ENCODE results near the gene CLEC17A. TPM values are rescaled to one million over a fixed set of nuclear protein-coding genes. Genes with fewer than 3 reads are reported as not detected.
"Not testable (repeated sequence)": the region's sequence is repeated elsewhere in the genome, so short reads cannot be mapped to it uniquely, and the experiment has no call there.

CLEC17A gene
- total RNA-seq, 4 donors from 2014 or later, result 0.41 to 4.9 TPM; not detected in 2

DNA sequence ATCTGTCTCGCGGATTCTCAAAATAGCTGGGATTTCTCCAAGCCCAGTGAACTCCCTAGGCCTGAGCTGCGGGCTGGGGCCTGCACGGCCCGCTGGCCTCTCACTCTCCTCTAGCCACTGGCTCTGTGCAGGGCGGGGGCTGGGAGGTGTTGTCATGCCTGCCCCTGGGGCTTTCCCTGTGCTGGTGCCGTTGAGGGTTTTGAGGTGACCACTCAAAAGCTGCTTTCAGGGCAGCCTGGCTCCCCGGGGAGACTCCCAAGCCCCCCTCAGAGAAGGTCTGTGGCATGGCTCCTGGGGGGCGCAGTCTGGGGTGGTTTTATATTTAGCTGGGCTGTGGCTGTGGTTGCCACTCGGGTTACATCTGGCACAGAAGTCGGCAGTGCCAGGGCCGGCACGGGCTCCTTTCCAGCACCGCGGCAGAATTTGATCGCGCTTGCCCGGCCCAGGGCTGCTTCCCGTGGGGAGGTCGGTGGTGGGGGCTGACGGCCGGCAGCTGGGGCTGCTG is 21.0 kb upstream of the CLEC17A start:
- in situ Hi-C loops (cut with MboI; ENCODE audit: low pct_ligation_motif_present in 1 of 4, low pct_unique_long_range_greater_than_20kb in 1 of 4, low sequenced_read_pairs in 3 of 4), result loop anchor here in 1 of 4 donors (25.0 kb wide), 1 partner anchor 325 kb away; the partner anchor contains the start of gene OR7A17
- DNase-seq, result no peak
- peaks cover 0 to 15% (median under 1%) of the 10 kb centered on the region in 4 donors for H3K36me3 ChIP-seq
- no peaks in the 10 kb centered on the region for H3K27me3 ChIP-seq
- no peak overlapping the region for H3K4me3 ChIP-seq
- no peaks in the 10 kb centered on the region for H3K9me3 ChIP-seq
- H3K27ac ChIP-seq, result peak overlapping the region in 2 of 4 donors; percentile 7 to 36
- intact Hi-C loops (cut with DNase I; ENCODE audit: low total_unique reads), result no loop called here
- WGBS, 2 donors (ENCODE audit: low coverage in 1 of 2), result 66% methylated on average over 11 of the region's 22 CpGs; no CpG with 5 or more reads in 1 of the 2 donors
- H3K4me1 ChIP-seq, result peaks cover 0 to 3% (median 2%) of the 10 kb centered on the region in 4 donors
- TF ChIP-seq POLR2A (IDR thresholded peaks at IDR 0.05) (no peak), POLR2AphosphoS5 (IDR thresholded peaks at IDR 0.05) (no peak), EP300 (IDR thresholded peaks at IDR 0.05; ENCODE audit: low read depth) (no peak)
- TF ChIP-seq, protein P1, sequence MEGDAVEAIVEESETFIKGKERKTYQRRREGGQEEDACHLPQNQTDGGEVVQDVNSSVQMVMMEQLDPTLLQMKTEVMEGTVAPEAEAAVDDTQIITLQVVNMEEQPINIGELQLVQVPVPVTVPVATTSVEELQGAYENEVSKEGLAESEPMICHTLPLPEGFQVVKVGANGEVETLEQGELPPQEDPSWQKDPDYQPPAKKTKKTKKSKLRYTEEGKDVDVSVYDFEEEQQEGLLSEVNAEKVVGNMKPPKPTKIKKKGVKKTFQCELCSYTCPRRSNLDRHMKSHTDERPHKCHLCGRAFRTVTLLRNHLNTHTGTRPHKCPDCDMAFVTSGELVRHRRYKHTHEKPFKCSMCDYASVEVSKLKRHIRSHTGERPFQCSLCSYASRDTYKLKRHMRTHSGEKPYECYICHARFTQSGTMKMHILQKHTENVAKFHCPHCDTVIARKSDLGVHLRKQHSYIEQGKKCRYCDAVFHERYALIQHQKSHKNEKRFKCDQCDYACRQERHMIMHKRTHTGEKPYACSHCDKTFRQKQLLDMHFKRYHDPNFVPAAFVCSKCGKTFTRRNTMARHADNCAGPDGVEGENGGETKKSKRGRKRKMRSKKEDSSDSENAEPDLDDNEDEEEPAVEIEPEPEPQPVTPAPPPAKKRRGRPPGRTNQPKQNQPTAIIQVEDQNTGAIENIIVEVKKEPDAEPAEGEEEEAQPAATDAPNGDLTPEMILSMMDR (IDR thresholded peaks at IDR 0.05), result no peak

DNA sequence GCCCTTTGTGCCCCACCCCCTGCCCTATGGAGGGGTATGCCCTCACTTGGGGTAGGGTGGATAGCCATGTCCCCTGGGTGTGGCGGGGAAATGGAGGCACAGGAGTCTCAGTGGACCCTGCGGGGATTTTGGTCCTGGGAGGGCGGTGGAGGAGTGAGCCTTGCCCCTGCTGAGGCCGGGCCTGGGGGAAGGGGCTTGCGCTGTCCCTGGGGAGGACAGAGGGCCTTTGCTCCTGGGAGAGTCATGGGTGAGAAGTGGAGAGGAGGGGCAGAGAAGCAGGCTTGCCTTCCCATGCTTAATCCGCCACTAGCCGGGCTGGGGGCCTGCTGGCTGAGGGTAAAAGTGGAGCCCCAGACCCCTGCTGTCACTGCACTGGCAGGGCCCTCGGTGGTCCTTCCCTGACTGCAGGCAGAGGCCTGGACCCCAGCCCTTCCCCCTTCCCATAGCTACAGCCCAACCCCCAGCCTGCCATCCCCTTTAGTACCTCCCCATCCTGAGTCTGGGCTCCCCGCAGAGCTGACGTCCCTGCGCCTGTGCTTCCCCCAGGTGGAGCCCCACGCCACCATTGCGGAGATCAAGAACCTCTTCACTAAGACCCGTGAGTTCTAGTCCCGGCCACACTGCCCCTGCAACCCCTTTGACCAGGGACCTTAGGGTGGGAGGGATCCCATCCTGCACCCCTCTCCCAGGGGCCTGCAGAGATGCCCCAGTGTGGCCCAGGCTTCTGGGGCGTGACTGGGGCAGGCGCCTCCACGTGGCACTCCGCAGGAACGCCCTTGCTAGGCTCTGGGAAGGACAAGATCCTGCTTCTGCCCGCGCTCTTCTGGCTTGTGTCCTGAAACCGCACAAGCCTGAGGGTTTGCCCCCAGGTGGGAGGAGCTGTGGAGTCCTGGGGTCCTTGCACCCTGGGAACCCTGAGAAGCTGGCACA is 20.0 kb upstream of the CLEC17A start:
- WGBS, 2 donors (ENCODE audit: low coverage in 1 of 2), result 85% methylated on average over 20 of the region's 23 CpGs; no CpG with 5 or more reads in 1 of the 2 donors
- no peak overlapping the region for H3K4me3 ChIP-seq
- in situ Hi-C loops (cut with MboI; ENCODE audit: low pct_ligation_motif_present in 1 of 4, low pct_unique_long_range_greater_than_20kb in 1 of 4, low sequenced_read_pairs in 3 of 4), result loop anchor here in 1 of 4 donors (25.0 kb wide), 1 partner anchor 324 kb away; the partner anchor contains the start of gene OR7A17

GRCh38 chr19:14563590-14563926 is 19.3 kb upstream of the CLEC17A start:
- Histone ChIP-seq H3K4me1 (peaks cover 0 to 4% (median 2%) of the 10 kb centered on the region in 4 donors), H3K9me3 (no peaks in the 10 kb centered on the region), H3K27me3 (no peaks in the 10 kb centered on the region), H3K27ac (no peak overlapping the region), H3K36me3 (peaks cover 0 to 15% (median 3%) of the 10 kb centered on the region in 4 donors), H3K4me3 (no peak overlapping the region)
- TF ChIP-seq EP300 (IDR thresholded peaks at IDR 0.05; ENCODE audit: low read depth), result no peak
- in situ Hi-C loops (cut with MboI; ENCODE audit: low pct_ligation_motif_present in 1 of 4, low pct_unique_long_range_greater_than_20kb in 1 of 4, low sequenced_read_pairs in 3 of 4) (loop anchor here in 1 of 4 donors (25.0 kb wide), 1 partner anchor 324 kb away; the partner anchor contains the start of gene OR7A17), intact Hi-C loops (cut with DNase I; ENCODE audit: low total_unique reads) (no loop called here)
- WGBS, 2 donors (ENCODE audit: low coverage in 1 of 2), result 94% methylated on average over 14 of the region's 16 CpGs; no CpG with 5 or more reads in 1 of the 2 donors
- no peak for DNase-seq

More for the DNA sequence above, 20.0 kb upstream of the CLEC17A start:
- Histone ChIP-seq H3K9me3 (no peaks in the 10 kb centered on the region), H3K36me3 (peaks cover 0 to 15% (median 3%) of the 10 kb centered on the region in 4 donors), H3K27me3 (no peaks in the 10 kb centered on the region), H3K4me1 (no peaks in the 10 kb centered on the region), H3K27ac (peak overlapping the region in 1 of 4 donors; percentile 7)
- DNase-seq, result no peak
- intact Hi-C loops (cut with DNase I; ENCODE audit: low total_unique reads), result no loop called here
- TF ChIP-seq, protein P1 (IDR thresholded peaks at IDR 0.05), result no peak
- TF ChIP-seq EP300 (IDR thresholded peaks at IDR 0.05; ENCODE audit: low read depth), result no peak
- no peak for TF ChIP-seq POLR2A (IDR thresholded peaks at IDR 0.05)
- no peak for TF ChIP-seq POLR2AphosphoS5 (IDR thresholded peaks at IDR 0.05)

GRCh38 chr19:14563989-14564651 is 18.8 kb upstream of the CLEC17A start:
- intact Hi-C loops (cut with DNase I; ENCODE audit: low total_unique reads), result no loop called here
- no peak overlapping the region for H3K4me3 ChIP-seq
- in situ Hi-C loops (cut with MboI; ENCODE audit: low pct_ligation_motif_present in 1 of 4, low pct_unique_long_range_greater_than_20kb in 1 of 4, low sequenced_read_pairs in 3 of 4), result loop anchor here in 1 of 4 donors (25.0 kb wide), 1 partner anchor 323 kb away; the partner anchor contains the start of gene OR7A17
- H3K36me3 ChIP-seq, result peaks cover 0 to 15% (median 3%) of the 10 kb centered on the region in 4 donors
- 81% methylated on average over 26 of the region's 33 CpGs; no CpG with 5 or more reads in 1 of the 2 donors for WGBS, 2 donors (ENCODE audit: low coverage in 1 of 2)
- H3K27ac ChIP-seq, result no peak overlapping the region
- no peak for DNase-seq
- peaks cover 0 to 9% (median 4%) of the 10 kb centered on the region in 4 donors for H3K4me1 ChIP-seq
- no peaks in the 10 kb centered on the region for H3K27me3 ChIP-seq
- TF ChIP-seq, protein P1 (IDR thresholded peaks at IDR 0.05), result no peak
- TF ChIP-seq EP300 (IDR thresholded peaks at IDR 0.05; ENCODE audit: low read depth), result no peak
- H3K9me3 ChIP-seq, result no peaks in the 10 kb centered on the region

GRCh38 chr19:14564652-14565297 is 18.1 kb upstream of the CLEC17A start:
- H3K4me3 ChIP-seq; intact Hi-C loops (cut with DNase I; ENCODE audit: low total_unique reads); H3K27me3 ChIP-seq; DNase-seq; H3K27ac ChIP-seq; H3K9me3 ChIP-seq: not testable (repeated sequence)
- WGBS, 2 donors (ENCODE audit: low coverage in 1 of 2), result 84% methylated on average over 22 of the region's 22 CpGs; no CpG with 5 or more reads in 1 of the 2 donors
- H3K36me3 ChIP-seq, result peaks cover 0 to 15% (median 3%) of the 10 kb centered on the region in 4 donors
- H3K4me1 ChIP-seq, result peaks cover 0 to 16% (median 8%) of the 10 kb centered on the region in 4 donors
- in situ Hi-C loops (cut with MboI; ENCODE audit: low pct_ligation_motif_present in 1 of 4, low pct_unique_long_range_greater_than_20kb in 1 of 4, low sequenced_read_pairs in 3 of 4), result loop anchor here in 1 of 4 donors (25.0 kb wide), 1 partner anchor 323 kb away; the partner anchor contains the start of gene OR7A17
